AG09309 (cell line): ENCODE results near the gene ADCY9.

Experiments used
- DNase-seq: peaks from one replicate; pipeline ENCODE4 v3.0.0-alpha.2; 2010; ENCODE audit warnings: low read depth
- H3K4me3 ChIP-seq: 2 replicates; pipeline ENCODE4 v1.5.1; 2011; ENCODE audit warnings: mild to moderate bottlenecking, low read depth, low read length, moderate library complexity; ENCODE audit not compliant: control insufficient read depth
- TF ChIP-seq, protein P1 (sequence below): IDR thresholded peaks from 2 replicates; pipeline ENCODE4 v1.5.1; 2011; ENCODE audit warnings: mild to moderate bottlenecking, low read depth, low read length, inconsistent platforms; ENCODE audit not compliant: insufficient read depth, control insufficient read depth; ENCODE audit errors: missing control alignments

The ADCY9 gene

GRCh38 chr16:4005731-4006130 lies 110.5 kb downstream of the ADCY9 start:
- TF ChIP-seq, protein P1, sequence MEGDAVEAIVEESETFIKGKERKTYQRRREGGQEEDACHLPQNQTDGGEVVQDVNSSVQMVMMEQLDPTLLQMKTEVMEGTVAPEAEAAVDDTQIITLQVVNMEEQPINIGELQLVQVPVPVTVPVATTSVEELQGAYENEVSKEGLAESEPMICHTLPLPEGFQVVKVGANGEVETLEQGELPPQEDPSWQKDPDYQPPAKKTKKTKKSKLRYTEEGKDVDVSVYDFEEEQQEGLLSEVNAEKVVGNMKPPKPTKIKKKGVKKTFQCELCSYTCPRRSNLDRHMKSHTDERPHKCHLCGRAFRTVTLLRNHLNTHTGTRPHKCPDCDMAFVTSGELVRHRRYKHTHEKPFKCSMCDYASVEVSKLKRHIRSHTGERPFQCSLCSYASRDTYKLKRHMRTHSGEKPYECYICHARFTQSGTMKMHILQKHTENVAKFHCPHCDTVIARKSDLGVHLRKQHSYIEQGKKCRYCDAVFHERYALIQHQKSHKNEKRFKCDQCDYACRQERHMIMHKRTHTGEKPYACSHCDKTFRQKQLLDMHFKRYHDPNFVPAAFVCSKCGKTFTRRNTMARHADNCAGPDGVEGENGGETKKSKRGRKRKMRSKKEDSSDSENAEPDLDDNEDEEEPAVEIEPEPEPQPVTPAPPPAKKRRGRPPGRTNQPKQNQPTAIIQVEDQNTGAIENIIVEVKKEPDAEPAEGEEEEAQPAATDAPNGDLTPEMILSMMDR = no peak
- no peak overlapping the region for H3K4me3 ChIP-seq
- no peak for DNase-seq

DNA sequence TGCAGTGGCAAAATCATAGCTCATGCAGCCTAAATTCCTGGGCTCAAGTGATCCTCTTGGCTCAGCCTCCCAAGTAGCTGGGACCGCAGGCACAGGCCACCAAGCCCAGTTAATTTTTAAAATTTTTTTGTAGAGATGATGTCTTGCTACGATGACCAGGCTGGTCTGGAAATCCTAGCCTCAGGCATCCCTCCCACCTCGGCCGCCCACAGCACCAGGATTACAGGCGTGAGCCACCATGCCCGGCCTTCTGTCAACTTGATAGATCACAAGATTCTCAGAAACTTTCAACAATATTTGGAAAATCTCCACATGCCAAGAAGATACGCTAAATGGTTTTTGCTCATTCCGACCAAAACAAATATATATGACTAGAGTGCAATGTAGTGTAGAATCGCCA lies 111.0 kb downstream of the ADCY9 start:
- no peak overlapping the region for H3K4me3 ChIP-seq
- DNase-seq = no peak
- TF ChIP-seq, protein P1 = no peak

DNA sequence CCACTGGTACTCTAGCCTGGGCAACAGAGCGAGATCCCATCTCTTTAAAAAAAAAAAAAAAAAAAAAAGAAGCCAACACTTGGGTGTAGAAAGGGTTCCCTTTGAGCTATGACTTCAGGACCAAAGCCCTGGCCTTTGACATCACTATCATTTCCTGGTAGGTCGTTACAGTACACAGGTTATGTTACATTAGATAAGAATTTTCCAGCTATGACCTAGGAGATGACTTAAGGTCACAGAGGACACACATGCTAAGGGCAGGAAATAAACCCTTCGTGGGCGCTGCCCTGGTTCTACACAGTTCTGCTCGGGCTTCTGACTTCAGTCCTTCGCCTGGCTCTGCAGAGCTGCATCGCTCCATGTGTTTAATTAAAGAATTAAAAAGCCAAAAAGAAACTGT lies 112.0 kb downstream of the ADCY9 start:
- TF ChIP-seq, protein P1 = no peak
- DNase-seq = no peak
- no peak overlapping the region for H3K4me3 ChIP-seq

DNA sequence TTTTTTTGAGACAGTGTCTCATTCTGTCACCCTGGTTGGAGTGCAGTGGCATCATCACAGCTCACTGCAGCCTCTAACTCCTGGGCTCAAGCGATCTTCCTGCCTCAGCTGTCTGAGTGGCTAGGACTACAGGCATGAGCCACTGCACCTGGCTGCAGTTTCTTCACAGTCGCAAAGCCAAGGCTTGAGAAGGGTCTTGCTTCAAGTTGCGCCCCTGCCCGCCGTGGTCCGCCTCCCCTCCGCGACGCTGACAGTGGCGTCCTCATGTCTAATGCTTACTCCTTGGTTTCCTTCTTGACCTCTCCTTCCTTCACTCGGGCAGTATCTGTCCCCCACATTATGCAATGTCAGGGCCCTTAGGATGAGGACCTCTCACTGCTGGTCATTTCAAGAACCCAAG lies 112.7 kb downstream of the ADCY9 start:
- H3K4me3 ChIP-seq = no peak overlapping the region
- no peak for DNase-seq
- TF ChIP-seq, protein P1 = no peak

- no peak for DNase-seq
- TF ChIP-seq, protein P1 = no peak
- no peak overlapping the region for H3K4me3 ChIP-seq
Measured at GRCh38 chr16:4003166-4003565, 113.1 kb downstream of the ADCY9 start.

DNA sequence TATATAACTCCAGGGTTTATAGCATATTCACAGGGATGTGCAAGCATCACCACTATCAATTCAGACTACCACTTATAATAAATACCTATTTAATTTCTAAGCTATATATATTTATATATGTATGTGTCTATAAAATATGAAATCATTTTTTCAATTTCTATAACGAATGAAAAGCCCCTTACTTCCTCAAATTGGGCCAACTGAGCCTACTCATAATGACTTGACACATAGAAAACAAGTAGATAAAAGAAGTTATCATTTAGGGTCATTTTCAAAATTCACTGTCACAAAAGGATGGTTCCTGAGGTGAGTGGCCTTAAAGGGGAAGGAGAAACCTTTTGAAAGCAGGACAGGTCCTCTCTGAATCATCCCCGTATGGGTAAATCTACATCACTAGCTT lies 114.1 kb downstream of the ADCY9 start:
- no peak for DNase-seq
- no peak overlapping the region for H3K4me3 ChIP-seq
- TF ChIP-seq, protein P1 = no peak
